ENCODE data around the gene VANGL1. TPM values are rescaled to one million over a fixed set of nuclear protein-coding genes. Genes with fewer than 3 reads are reported as not detected.
A peak's percentile ranks its signal among the peaks of the same experiment; 100 is the strongest.

Gene VANGL1
- total RNA-seq, 1 experiment from 2014 or later, result 10.5 TPM

GRCh38 chr1:115595279-115596079, 46.3 kb upstream of the VANGL1 start:
- Mint-ChIP-seq H3K36me3 (ENCODE audit: insufficient read depth, unreplicated experiment) (no peaks in the 10 kb centered on the region), H3K27me3 (ENCODE audit: insufficient read depth, unreplicated experiment) (no peaks in the 10 kb centered on the region), H3K9me3 (ENCODE audit: unreplicated experiment) (no peaks in the 10 kb centered on the region), H3K4me1 (ENCODE audit: insufficient read depth, unreplicated experiment) (no peaks in the 10 kb centered on the region), H3K27ac (ENCODE audit: low read depth, unreplicated experiment) (no peak overlapping the region), H3K4me3 (ENCODE audit: unreplicated experiment) (no peak overlapping the region)
- intact Hi-C loops (cut with micrococcal nuclease), result loop anchor here (1.0 to 5.0 kb wide), 5 partner anchors 49 to 616 kb away; no protein-coding TSS in a partner anchor
- peak; percentile 92 for DNase-seq (ENCODE audit: unreplicated experiment)
- TF ChIP-seq CTCF (IDR thresholded peaks at IDR 0.05; ENCODE audit: unreplicated experiment), result peak; percentile 96
- POLR2A ChIA-PET, result interaction anchor here (0.7 kb wide), 1 partner anchor 52 kb away, joined by 3 read pairs; no protein-coding TSS in a partner anchor
- CTCF ChIA-PET, result interaction anchor here (0.5 to 8.3 kb wide), 58 partner anchors 10 to 1663 kb away, joined by 3 to 194 read pairs (median 4); partner anchors contain the start of gene CASQ2
- no TSS peak for BruUV-seq (replicated peaks)

GRCh38 chr1:115596080-115596780, 45.5 kb upstream of the VANGL1 start:
- Mint-ChIP-seq H3K9me3 (ENCODE audit: unreplicated experiment) (no peaks in the 10 kb centered on the region), H3K27ac (ENCODE audit: low read depth, unreplicated experiment) (no peak overlapping the region), H3K4me3 (ENCODE audit: unreplicated experiment) (no peak overlapping the region), H3K27me3 (ENCODE audit: insufficient read depth, unreplicated experiment) (no peaks in the 10 kb centered on the region), H3K36me3 (ENCODE audit: insufficient read depth, unreplicated experiment) (no peaks in the 10 kb centered on the region), H3K4me1 (ENCODE audit: insufficient read depth, unreplicated experiment) (no peaks in the 10 kb centered on the region)
- intact Hi-C loops (cut with micrococcal nuclease), result loop anchor here (5.0 kb wide), 1 partner anchor 554 kb away; no protein-coding TSS in a partner anchor
- CTCF ChIA-PET, result interaction anchor here (0.5 to 8.3 kb wide), 41 partner anchors 9 to 1143 kb away, joined by 3 to 194 read pairs (median 4); no protein-coding TSS in a partner anchor
- no TSS peak for BruUV-seq (replicated peaks)
- POLR2A ChIA-PET, result interaction anchor here (0.7 kb wide), 1 partner anchor 53 kb away, joined by 3 read pairs; no protein-coding TSS in a partner anchor
- DNase-seq (ENCODE audit: unreplicated experiment), result no peak
- TF ChIP-seq CTCF (IDR thresholded peaks at IDR 0.05; ENCODE audit: unreplicated experiment), result no peak

GRCh38 chr1:115604508-115604907, 37.3 kb upstream of the VANGL1 start:
- peaks cover 10% of the 10 kb centered on the region for H3K9me3 Mint-ChIP-seq (ENCODE audit: unreplicated experiment)
- peaks cover 12% of the 10 kb centered on the region for H3K4me1 Mint-ChIP-seq (ENCODE audit: insufficient read depth, unreplicated experiment)
- no TSS peak for BruUV-seq (replicated peaks)
- H3K36me3 Mint-ChIP-seq (ENCODE audit: insufficient read depth, unreplicated experiment), result no peaks in the 10 kb centered on the region
- no peaks in the 10 kb centered on the region for H3K27me3 Mint-ChIP-seq (ENCODE audit: insufficient read depth, unreplicated experiment)
- CTCF ChIA-PET, result interaction anchor here (1.1 kb wide), 1 partner anchor 160 kb away, joined by 7 read pairs; no protein-coding TSS in a partner anchor
- POLR2A ChIA-PET, result interaction anchor here (0.6 to 0.9 kb wide), 3 partner anchors 35 to 520 kb away, joined by 3 to 5 read pairs (median 3); no protein-coding TSS in a partner anchor
- no peak overlapping the region for H3K4me3 Mint-ChIP-seq (ENCODE audit: unreplicated experiment)
- H3K27ac Mint-ChIP-seq (ENCODE audit: low read depth, unreplicated experiment), result no peak overlapping the region
- intact Hi-C loops (cut with micrococcal nuclease), result no loop called here
- TF ChIP-seq CTCF (IDR thresholded peaks at IDR 0.05; ENCODE audit: unreplicated experiment), result no peak
- no peak for DNase-seq (ENCODE audit: unreplicated experiment)

GRCh38 chr1:115606305-115606704, 35.5 kb upstream of the VANGL1 start:
- POLR2A ChIA-PET, result interaction anchor here (0.7 kb wide), 3 partner anchors 134 to 541 kb away, joined by 3 to 6 read pairs (median 5); no protein-coding TSS in a partner anchor
- no peaks in the 10 kb centered on the region for H3K36me3 Mint-ChIP-seq (ENCODE audit: insufficient read depth, unreplicated experiment)
- no peak overlapping the region for H3K4me3 Mint-ChIP-seq (ENCODE audit: unreplicated experiment)
- peaks cover 12% of the 10 kb centered on the region for H3K4me1 Mint-ChIP-seq (ENCODE audit: insufficient read depth, unreplicated experiment)
- no peak for TF ChIP-seq CTCF (IDR thresholded peaks at IDR 0.05; ENCODE audit: unreplicated experiment)
- no peaks in the 10 kb centered on the region for H3K27me3 Mint-ChIP-seq (ENCODE audit: insufficient read depth, unreplicated experiment)
- CTCF ChIA-PET, result interaction anchor here (0.9 to 5.3 kb wide), 6 partner anchors 11 to 307 kb away, joined by 3 to 133 read pairs (median 4); no protein-coding TSS in a partner anchor
- peaks cover 10% of the 10 kb centered on the region for H3K9me3 Mint-ChIP-seq (ENCODE audit: unreplicated experiment)
- BruUV-seq (replicated peaks), result no TSS peak
- intact Hi-C loops (cut with micrococcal nuclease), result no loop called here
- H3K27ac Mint-ChIP-seq (ENCODE audit: low read depth, unreplicated experiment), result no peak overlapping the region
- peak; percentile 18 for DNase-seq (ENCODE audit: unreplicated experiment)

Measured in MCF 10A (cell line).